GM18519 (cell line): ENCODE data around the gene RRAGD.
"Not testable (repeated sequence)": the region's sequence is repeated elsewhere in the genome, so short reads cannot be mapped to it uniquely, and the experiment has no call there.

Source experiments
- ATAC-seq: cut with Tn5 transposase; IDR thresholded peaks from one replicate; pipeline ENCODE4 v1.9.1; 2021; ENCODE audit warnings: mild to moderate bottlenecking, moderate library complexity; ENCODE audit not compliant: unreplicated experiment, low FRiP score

RRAGD gene

DNA sequence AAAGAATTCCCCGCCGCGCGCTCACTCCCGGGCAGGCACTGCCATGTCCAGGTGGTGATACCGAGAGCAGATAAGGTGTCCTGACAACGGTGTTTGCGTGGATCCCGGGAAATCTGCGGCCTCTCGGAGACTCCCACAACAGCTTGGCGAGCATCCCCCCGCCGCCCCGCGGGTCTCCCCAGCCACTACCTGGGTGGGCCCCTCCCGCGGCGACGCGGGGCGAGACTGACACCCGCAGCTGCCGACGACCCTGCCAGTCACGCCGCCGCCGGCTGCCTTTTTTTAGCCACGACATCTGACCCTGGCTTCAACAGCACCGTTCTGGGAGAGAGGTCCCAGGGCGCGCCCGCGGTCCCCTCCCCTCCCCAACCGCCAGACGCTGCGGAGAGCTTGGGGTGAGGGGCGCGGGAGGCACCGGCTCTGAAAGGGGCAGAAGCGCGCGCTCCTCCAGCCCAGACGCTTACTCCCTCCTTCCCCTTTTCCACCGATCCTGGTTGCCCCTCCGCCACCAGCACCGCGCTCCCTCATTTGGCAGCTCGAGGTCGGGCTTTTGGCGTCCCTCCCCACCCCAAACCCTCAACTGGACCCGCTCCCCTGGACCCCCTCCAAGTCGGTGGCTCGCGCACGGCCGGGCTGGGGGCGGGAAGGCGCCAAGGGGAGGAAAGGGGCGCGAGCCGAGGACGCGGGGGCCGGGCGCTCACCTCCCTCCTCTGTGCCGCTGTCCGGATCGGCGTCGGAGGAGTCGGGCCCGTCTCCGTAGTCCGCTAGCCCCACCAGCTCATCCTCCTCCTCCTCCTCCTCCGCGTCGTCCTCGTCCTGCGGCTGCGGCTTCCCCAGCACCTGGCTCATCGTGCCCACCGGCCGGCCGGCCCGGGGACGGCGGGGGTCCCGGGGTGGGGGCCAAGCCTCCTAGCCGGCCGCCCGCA is 665 bp downstream of the RRAGD start:
- ATAC-seq, result peak; percentile 24

DNA sequence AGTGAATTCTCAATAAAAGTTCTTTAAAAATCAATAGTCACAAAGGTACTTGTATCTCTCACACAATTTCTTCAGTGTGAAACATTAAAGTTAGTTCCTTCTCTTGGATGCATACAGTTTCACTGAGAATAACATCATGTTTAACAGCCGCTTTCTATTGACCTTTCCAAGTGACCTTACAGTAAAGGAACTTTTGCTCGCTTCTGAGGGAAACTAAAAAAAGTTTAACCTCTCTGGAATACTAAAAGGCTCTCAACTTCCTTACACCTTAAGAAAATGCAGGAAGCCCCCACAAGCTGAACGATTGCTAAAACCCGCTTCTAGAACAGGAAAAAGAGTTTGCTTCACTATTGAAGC is 1.3 kb downstream of the RRAGD start:
- ATAC-seq, result no peak

DNA sequence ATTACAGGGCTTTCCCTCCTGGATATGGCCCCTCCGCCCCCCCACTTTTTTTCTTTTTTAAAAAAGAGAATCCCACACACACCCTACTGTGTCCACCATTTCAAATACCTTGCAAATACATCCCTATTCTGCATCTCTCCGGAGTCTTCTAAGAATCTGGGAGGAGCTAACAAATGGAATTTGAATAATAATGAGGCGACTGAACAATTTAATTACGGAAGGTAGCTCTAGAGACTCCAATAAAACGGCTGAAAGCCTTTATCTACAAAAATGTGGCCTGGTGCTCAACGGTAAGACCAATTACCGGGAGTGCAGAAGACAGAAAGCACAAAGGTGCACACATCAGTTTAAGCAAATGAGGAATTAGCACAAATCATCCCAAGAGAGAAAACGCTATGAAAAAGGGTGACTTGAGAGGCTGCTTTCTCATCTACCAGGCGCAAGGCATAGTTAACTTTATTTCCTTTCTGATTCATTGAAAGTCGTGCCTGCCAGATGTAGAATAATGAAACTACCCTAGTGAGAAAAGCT is 1.8 kb downstream of the RRAGD start:
- no peak for ATAC-seq

DNA sequence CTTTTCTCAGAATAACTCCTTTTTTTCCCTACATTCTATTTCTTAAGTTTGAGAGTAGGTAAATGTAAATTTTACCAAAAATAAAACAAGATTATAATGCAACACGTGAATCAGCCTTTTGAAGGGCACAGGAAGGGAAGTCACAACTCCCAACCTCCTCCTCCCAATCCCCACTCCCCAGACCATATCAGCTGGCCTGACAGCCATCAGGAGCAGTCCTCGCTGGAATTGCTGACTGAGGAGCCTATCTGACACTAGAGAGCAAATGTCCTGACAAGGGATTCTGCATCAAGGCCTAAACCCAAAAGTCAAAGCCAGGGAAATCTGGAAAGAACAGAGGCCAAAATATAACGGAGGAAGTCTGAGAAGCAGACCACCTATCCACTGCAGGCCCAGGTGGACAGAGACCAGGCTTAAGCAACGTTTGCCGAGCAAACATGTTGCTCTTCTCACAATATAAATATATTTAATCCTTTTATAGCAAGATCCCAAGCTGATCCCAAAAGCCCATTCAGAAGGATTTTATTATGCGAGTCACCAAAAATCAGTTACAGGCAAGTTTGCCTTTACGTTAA is 2.5 kb downstream of the RRAGD start:
- no peak for ATAC-seq

DNA sequence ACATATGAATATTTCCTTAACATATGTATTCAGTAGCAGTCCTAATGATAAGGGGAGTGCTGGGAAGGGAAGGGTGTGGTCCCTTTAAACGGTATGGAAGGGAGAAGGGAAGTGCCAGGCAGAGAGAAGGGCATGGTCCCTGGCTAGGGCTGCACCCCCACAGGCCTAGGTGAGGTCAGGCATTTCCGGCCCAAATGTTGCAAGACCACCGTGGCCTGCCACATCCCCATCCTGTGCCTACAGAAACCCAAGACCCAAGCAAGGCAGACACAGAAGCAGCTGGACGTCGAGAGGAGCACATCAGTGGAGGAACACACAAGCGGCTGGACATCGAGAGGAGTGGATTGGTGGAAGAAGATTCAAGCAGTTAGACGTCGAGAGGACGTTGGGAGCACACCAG is 5.9 kb downstream of the RRAGD start:
- no peak for ATAC-seq

DNA sequence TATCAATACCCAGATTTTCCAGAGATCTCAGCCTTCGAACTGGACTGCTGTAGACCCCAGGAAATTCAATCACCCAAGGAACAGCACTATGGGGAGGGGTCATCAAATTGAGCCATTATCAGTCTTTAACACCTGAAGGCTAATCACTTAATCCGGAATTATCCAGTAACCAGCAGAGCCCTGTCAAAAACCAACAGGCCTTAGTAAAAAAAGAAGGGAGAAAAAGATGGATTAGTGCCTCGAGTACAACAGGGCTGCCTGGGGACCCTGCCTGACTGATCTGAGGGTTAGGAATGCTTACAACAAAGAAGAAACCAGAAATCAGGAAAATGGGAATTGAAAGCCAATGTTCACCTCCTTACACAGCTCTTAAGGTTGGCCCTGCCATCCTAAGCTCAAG is 7.6 kb downstream of the RRAGD start:
- no peak for ATAC-seq

DNA sequence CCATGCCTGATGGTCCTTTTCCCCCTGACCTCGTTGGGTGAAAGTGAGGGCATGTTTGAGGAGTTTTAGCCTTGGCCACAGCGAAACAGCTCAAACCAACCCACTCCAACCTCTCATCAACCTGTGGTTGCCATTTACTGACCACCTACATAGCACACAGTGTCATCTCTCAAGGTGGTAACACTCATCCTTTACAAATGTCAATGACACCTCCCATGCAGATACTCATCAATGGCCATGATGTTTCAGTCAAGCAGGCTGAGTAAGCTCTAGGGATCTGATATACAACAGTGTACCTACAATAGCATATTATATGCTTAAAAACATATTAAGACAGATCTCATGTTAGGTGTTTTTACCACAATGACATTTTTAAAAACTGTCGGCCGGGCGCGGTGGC is 9.3 kb downstream of the RRAGD start:
- ATAC-seq, result no peak

DNA sequence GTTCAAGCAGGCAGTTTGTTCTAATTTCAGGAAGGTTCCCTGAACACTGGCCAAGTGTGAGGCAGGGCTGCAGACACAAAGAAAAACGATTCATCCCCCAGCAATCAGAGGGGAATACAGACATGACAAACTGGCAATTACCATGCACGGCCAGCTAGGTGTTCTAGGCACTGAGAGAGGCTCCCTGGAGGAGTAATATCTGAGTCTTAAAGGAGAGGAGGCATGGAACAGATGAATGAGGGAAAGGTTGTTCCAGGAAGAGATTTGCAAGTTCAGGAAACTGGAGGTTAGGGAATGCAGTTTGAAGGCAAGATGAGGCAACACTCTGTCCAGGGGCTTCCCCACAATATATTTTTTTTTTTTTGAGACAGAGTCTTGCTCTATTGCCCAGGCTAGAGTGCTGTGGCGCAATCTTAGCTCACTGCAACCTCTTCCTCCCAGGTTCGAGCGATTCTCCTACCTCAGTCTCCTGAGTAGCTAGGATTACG is 11.1 kb downstream of the RRAGD start:
- no peak for ATAC-seq

DNA sequence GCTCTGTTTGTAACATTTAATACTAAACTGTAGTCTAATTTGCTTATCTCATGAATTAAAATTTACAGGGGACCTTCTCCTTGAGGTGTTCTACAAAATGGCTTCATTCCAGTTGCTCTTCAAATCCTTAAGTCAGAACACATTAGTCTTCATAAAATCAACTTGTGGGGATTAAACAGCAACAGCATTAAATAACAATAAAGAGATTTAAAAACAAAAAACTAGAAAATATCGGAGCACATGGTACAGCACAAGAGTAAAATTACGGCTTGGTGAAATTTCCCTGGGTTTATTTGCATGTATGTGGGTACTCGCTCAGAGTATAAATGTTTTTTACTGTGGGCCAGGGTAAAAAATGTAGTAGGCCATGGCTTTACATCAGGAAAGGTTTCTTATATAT is 12.0 kb downstream of the RRAGD start:
- no peak for ATAC-seq

DNA sequence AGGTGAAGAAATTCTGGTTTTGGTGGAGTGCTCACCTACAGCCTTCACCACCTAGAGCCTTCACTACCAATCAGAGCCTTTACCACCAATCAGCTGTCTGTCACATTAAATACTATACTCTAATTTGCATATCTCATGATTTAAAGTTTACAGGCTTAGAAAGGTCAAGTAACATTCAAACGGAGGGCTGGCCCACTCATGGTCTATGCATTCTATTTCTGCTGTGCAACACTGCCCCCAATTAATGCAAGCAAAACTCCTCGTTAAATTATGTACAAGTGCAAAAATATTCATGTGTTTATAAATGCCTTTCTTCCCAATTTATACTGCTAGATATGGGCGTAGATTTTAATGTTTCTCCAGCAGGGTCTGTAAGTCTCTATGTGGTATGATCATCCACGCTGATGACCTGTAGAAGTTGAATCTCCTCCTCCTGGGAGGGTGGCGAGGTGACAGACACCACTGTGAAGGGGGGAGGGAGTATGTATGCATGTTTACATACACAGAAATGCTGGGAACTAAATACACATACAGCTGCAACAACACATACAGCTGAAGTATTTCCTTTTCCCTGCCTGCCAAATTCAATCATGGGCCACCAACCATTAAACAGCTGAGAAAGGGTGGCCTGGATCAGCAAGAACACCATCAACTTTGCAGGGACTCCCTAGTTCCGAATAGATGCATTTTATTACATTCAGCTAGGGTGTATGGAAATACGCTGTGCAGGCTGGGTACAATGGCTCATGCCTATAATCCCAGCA is 13.1 kb downstream of the RRAGD start:
- ATAC-seq, result no peak

DNA sequence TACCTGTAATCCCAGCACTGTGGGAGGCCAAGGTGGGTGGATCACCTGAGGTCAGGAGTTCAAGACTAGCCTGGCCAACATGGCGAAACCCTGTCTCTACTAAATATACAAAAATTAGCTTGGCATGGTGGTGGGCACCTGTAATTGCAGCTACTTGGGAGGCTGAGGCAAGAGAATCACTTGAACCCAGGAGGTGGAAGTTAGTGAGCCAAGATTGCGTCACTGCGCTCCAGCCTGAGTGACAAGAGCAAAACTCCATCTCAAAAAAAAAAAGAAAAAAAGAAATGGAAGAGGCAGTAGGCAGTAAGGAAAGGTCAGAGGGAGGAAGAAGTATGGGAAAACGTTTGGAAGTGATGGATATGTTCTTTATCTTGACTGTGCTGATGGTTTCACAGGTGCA is 14.2 kb downstream of the RRAGD start:
- ATAC-seq, result not testable (repeated sequence)

DNA sequence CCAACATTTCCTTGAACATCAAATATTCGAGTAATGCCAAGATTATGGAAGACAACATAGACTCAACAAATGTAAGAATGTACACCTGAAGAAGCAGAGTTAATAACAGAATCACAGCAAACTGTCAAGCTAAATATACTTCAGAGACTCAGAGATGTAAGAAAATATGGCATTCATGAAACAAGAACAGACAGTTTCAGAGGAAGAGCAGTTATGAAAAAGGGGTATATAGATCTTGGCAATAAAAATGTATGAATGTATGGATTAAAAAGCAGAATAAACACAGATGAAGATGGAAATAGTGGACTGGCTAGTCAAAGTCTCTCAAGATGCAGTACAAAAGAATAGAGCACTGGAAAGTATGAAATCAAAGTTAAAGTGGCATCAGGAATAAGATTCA is 18.4 kb downstream of the RRAGD start:
- no peak for ATAC-seq

DNA sequence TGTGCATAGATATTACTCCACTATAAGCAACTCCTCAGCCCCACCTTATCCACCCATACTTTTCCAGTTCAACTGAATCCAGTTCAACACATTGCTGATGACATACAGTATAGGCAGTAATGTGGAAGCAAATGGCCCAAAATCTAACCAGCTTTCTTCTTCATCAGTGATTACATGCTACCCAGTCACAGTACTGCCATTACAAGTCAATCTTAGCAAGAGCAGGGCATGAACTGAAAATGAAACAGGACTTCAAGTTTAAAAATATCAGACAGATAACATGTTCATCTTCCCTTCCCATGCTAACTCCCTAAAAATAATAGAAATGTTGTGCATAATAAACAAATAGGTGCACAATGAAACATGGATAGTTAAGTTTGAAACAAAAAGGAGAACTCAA is 19.2 kb downstream of the RRAGD start:
- no peak for ATAC-seq

DNA sequence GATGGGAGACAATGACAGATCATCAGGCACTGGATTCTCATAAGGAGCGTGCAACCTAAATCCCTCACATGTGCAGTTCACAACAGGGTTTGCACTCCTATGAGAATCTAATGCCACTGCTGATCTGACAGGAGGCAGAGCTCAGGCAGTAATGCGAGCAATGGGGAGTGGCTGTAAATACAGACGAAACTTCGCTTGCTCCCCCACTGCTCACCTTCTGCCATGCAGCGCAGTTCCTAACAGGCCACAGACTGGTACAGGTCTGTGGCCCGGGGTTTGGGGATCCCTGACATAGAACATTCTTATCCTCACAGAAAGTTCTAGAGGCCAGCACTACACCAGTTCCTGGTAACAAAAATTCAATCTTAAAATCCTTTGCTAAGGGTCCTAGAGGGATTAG is 23.2 kb downstream of the RRAGD start:
- ATAC-seq, result no peak

DNA sequence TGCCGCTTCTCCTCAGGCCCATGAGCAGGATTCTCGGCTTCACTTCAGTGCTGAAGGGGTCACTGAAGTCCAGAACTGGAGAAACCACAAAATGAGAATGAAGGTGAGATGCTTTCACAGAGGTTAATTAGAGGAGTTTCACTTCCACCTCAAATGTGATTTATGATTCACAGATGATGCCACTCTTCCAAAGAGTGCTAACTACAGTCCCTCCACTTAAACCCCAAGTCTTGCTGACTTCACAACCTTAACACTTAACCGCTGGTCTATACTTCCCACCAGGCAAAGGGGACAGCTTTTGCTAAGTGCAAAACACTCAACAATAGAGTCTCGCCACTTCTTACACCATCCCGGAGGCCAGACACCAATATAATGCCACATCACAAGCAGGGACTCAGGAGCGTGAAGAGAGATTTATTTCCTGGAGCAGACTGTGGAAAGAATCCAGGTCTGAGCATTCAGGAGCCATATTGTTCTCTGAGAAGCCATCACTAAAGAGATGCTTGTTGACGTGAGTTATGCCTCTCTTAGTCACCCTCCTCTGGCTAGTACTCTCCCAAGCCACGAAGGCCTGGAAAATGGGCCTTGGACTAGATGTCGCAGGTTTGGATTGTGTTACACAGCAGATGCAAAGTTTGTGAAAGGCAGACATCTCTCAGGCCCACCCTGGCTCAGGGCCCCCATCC is 24.4 kb downstream of the RRAGD start:
- ATAC-seq, result peak; percentile 97

DNA sequence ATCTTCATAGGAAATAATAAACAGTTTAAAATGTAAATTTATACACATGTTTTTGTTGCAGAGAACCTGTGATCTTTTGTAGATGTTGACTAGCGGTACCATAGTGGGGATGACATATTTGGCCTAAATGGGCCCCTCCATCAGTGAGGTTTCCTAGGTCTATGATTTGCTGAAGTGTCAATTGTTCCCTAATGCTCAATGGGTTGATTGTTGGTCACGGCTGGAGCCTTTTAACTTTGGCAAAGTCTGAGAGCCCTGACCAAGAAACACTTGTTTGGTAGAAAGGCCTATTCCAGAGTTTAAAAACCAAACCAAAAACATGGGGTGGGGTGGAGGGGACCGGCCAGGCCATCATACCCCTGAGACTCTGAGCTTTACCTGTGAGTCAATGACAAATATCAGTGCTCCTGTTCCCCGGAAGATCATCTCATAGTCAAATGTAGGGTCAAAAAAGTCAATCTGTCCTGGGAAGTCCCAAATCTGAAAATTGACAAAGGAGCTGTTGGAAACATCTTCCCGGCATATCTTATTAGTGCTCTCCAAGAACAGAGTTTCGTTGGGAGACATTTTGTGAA is 25.1 kb downstream of the RRAGD start:
- ATAC-seq, result peak; percentile 2

DNA sequence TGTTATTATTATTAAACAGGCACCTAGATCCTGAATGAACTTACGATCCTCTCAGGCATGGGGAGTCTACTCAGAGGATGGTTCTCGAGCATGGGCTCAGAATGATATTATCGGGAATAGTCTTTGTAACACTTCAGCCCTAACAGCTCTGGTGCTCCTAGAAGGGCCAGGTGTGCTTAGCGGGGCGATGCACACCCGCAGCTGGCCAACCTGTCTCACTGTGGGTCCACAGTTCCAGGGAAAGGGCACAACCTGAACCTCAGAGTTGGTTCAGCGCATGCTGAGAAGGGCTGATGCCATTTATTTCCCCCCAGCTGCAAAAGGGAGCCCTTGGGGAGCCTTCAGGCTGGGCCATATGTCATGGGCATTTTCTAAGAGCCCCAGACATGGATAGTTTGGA is 26.2 kb downstream of the RRAGD start:
- no peak for ATAC-seq

DNA sequence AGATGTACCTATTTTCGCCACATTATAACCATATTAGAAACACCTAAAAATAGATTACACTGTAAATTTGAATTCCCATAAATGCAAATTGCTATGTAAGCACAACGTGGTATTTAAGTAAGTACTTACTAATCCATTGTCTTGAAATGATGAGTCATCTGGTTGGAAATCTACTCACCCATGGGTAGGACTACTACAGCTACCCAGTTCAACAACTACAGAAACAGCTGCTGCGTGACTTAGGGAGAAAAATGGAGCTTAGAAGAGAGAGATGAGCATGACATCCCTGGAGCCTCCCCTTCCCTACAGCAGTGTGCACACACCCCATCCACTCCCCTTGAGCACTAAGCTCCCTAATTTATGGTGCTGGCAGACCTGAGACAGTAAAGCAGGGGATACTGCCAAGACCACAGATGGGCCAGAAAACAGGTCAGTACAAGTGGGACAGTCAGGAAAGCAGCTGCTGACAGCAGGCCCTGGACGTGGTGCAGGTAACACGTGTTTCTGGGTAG is 26.9 kb downstream of the RRAGD start:
- ATAC-seq, result peak; percentile 31

DNA sequence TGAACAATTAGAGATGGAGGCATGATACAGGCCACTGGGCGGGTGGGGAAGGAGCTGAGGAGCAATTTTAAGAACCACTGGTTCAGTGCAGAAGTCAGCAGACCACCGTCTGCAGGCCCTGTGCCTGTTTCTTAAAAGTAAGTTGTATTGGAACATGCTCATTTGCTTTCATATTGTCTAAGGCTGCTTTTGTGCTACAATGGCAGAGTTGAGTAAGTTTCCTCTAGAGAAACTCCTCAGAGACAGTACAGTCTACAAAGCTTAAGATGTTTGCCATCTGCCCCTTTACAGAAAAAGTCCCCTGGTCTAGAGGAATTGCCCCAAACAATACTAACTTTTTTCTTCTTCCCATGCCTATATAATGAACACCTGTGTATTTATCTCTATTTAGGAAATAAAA is 31.0 kb downstream of the RRAGD start:
- no peak for ATAC-seq

DNA sequence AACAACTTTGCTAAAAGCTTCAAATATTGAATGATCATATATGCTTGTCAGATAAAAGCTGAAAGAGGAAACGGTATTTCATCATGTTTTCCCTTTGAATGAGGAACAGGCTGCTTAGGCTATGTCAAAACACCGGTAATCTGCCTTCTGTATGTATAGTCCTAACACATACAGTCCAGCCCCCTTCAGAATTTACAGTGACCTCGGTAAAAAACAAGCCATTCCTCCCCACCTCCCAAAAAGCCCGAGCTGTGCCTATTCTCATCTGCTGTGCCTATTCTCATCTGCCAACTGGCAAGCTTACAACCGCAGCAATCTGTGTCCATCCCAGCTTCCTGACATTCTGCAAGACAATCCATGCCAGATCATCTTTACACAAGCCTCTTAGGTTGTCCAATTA is 32.8 kb downstream of the RRAGD start:
- no peak for ATAC-seq
